ENCODE measurements around the gene MEF2B.
"Not testable (repeated sequence)": the region's sequence is repeated elsewhere in the genome, so short reads cannot be mapped to it uniquely, and the experiment has no call there.

MEF2B gene

DNA sequence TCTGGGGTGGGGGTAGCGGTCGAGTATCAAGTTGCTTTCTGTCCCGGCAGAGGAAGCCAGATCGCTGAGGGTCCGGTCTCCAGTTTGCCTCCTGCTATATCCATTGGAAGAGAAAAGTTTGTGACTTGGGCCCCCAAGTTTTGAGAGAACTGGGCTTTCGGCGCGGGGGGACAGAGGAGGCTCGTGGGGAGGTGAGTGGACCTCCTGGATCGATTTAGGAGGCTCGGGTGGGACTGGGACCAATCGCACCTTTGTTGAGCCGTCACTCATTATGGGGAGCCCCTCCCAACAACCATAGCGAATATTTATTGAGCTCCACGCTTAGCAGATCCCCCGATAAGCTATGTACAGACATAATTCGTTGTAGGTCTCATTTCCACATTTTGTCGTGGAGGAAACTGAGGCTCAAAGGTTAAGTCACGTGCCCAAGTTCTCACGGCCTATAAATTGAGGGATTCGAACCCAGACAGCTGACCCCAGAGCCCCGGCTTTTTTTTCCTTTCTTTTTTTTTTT is 22.9 kb upstream of the MEF2B start:
- DNase-seq (ENCODE audit: low read depth): no peak

- DNase-seq (ENCODE audit: low read depth): peak; percentile 98
Observed at GRCh38 chr19:19192078-19192882, 22.2 kb upstream of the MEF2B start, which contains the start of the genes BORCS8 and RFXANK. BORCS8 (minus strand) TSS chr19:19192152; CDS start chr19:19192117, 35 bp downstream. RFXANK (plus strand) TSS chr19:19192258; CDS start chr19:19193947, 1,689 bp downstream.

GRCh38 chr19:19191768-19192077 is 21.7 kb upstream of the MEF2B start:
- no peak for DNase-seq (ENCODE audit: low read depth)

GRCh38 chr19:19186742-19187141 is 16.7 kb upstream of the MEF2B start:
- DNase-seq (ENCODE audit: low read depth): no peak

- peak; percentile 39 for DNase-seq (ENCODE audit: low read depth)
Observed at GRCh38 chr19:19185853-19186740, 16.0 kb upstream of the MEF2B start.

GRCh38 chr19:19181488-19181998 is 11.5 kb upstream of the MEF2B start:
- DNase-seq (ENCODE audit: low read depth): no peak

DNA sequence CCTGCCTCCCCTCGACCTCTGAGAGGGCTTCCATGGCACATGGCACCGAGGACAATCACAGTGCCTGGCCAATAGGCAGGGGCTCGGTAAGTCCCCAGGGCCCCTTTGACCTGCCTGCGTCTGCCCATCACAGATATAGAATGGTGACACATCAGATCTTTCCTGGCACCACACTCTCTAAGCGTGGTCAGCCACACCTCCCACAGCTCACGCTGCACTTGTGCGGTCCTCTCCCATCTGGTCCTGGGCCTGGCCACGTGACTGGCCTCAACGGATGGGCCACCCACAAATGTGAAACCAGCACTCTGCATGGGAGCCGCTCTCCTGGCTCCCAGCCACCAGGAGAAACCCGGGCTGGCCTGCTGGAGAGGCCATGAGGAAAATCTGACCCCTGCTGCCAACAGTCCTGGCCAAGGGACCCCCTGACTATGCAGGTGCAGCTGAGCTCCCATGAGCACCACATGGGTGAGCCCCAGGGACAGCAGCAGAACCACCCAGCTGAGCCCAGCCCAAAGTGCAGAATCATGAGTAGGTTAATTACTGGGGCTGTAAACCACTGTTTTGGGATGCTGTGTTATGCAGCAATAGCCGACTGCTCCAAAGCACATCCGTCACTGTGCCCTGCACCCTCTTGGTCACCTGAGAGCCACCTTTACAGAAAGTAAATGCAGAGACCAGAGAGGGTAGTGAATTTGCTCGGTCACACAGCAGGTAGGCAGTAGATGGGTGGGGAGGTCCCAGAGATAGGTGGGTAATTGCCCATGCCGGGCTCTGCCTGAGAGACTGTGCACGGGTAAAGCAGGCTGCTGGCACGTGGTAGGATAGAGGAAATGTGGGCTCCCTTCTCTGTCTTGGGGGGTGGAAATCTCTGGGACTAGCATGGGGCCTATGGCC is 9.7 kb upstream of the MEF2B start:
- no peak for DNase-seq (ENCODE audit: low read depth)

- no peak for DNase-seq (ENCODE audit: low read depth)
Observed at GRCh38 chr19:19176950-19177349, 6.9 kb upstream of the MEF2B start.

- DNase-seq (ENCODE audit: low read depth): not testable (repeated sequence)
Observed at GRCh38 chr19:19173243-19173642, 3.2 kb upstream of the MEF2B start.

GRCh38 chr19:19171821-19172532 is 1.9 kb upstream of the MEF2B start:
- peak; percentile 79 for DNase-seq (ENCODE audit: low read depth)

DNA sequence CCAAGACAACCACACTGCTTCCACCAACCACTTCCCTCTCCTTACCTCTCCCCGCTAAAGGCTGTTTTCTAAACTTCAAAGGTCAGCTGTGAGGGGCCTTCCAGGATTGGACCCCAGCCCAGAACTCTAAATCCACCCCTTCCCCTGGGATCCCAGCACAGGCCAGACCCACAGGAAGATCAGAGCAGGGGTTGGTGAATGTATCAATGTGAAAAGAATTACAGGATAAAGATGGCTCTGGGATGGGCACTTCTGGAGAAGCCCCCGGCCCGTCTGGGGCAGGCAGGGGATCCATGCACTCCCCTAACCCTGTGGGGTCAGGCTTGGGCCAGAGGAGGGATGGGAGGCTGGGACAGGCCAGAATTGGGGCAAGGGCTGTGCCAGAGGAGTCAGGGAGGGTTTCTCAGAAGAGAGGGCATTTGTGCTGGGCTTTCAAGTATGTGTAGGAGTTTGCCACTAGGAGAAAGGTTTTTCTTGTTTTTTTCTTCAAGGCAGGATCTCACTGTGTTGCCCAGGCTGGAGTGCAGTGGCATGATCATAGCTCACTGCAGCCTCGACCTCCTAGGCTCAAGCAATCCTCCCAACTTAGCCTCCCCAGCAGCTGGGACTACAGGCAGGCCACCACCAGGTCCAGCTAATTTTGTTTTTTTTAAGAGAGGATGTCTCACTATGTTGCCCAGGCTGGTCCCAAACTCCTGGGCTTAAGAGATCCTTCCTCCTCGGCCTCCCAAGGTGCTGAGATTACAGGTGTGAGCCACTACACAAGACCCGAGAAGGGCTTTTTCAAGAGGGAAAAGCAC is 1.0 kb upstream of the MEF2B start:
- no peak for DNase-seq (ENCODE audit: low read depth)

DNA sequence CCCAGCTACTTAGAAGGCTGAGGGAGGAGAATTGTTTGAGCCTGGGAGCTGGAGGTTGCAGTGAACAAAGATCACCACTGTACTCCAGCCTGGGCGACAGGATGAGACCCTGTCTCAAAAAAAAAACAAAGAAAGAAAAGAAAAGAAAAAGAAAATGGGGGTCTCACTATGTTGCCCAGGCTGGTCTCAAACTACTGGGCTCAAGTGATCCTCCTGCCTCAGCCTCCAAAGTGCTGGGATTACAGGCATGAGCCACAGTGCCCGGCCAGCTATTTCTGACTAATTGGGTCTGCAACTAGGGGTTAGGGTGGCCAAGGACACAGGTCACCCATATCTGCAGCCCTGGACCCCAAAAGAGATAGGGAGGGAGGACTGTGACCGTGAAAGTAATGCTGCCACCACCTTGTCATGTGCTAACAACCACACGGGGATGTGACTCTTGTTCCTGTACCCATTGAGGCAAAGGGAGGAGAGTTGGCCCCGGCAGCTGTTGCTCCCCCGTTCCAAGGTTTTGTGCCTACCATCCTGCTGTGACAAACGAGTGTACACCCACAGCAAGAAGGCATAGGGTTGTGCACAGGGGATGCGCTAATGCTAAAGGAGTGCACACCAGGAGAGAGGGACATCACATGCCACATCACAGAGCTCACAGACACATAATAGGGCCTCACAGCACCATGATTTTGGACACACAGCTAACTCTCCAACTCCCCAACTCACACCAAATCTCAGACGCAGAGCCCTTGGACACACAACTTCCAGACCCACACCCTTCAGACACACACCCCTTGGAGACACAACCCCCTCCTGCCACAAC is 619 bp downstream of the MEF2B start:
- DNase-seq (ENCODE audit: low read depth): no peak

GRCh38 chr19:19167612-19168011 is 2.5 kb downstream of the MEF2B start:
- no peak for DNase-seq (ENCODE audit: low read depth)

DNA sequence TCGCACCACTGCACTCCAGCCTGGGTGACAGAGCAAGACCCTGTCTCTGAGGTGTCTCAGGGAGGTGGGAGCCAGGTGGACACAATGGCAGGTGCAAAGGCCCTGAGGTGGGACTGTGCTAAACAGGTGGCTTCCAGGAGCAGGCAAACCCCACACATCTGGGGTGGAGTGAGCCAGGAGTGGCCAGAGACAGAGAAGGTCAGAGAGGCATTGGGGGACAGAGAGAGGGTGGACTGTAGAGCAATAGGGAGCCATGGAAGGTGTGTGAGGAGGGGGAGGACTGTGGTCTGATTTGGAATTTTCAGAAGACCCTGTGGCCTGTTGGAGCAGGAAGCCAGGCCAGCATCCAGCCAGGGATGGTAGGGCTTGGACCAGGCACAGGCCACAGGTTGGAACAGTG is 4.7 kb downstream of the MEF2B start:
- no peak for DNase-seq (ENCODE audit: low read depth)

DNA sequence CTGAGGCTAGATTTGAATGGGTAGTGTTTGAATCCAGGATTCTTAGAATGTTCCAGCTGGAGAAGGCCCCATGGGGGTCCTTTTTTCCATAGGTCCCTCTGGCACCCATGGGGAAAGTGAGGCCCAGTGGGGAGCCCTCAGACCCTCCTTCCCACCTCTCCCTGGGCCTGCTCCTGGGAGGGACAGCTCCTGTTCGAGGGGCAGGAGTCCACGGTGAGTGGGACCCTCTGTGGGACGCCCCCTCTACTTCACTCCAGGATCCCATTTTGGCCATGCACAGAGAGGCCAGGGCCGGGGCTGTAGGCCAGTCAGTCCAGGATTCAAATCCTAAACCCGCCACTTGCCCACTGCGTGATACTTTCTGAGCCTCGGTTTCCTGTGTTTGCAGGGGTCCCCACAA is 7.6 kb downstream of the MEF2B start:
- no peak for DNase-seq (ENCODE audit: low read depth)

GRCh38 chr19:19160461-19161035 is 9.5 kb downstream of the MEF2B start:
- no peak for DNase-seq (ENCODE audit: low read depth)

- no peak for DNase-seq (ENCODE audit: low read depth)
Observed at GRCh38 chr19:19159534-19159933, 10.5 kb downstream of the MEF2B start.

DNA sequence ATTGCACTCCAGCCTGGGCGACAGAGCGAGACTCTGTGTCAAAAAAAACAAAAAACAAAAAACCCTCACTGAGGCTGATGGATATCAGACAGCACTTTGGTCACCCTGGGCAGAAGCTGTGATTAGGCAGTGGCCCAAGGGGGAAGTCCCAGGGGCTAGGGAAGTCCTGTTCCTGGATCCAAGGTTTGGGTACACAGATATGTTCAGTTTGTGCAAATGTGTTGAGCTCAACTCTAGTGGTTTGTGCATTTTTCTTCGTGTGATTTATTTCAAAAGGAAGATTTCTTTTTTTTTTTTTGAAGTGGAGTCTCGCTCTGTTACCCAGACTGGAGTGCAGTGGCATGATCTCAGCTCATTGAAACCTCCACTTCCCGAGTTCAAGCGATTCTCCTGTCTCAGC is 12.3 kb downstream of the MEF2B start:
- DNase-seq (ENCODE audit: low read depth): no peak
